22Rv1 (cell line): ENCODE data around the gene CSNK2B.
A peak's percentile ranks its signal among the peaks of the same experiment; 100 is the strongest.

Experiments used
- H3K27ac ChIP-seq: fragments of 450-650 bp; 2 replicates; pipeline ENCODE4 v1.5.1; 2017
- ZFX ChIP-seq: fragments of 450-650 bp; IDR thresholded peaks from 2 replicates; pipeline ENCODE4 v1.6.1; 2017; ENCODE audit warnings: antibody characterized with exemption, borderline replicate concordance
- TF ChIP-seq, protein P1 (sequence below): fragments of 450-650 bp; IDR thresholded peaks from 2 replicates; pipeline ENCODE4 v1.5.1; 2017; ENCODE audit warnings: mild to moderate bottlenecking

The CSNK2B gene

DNA sequence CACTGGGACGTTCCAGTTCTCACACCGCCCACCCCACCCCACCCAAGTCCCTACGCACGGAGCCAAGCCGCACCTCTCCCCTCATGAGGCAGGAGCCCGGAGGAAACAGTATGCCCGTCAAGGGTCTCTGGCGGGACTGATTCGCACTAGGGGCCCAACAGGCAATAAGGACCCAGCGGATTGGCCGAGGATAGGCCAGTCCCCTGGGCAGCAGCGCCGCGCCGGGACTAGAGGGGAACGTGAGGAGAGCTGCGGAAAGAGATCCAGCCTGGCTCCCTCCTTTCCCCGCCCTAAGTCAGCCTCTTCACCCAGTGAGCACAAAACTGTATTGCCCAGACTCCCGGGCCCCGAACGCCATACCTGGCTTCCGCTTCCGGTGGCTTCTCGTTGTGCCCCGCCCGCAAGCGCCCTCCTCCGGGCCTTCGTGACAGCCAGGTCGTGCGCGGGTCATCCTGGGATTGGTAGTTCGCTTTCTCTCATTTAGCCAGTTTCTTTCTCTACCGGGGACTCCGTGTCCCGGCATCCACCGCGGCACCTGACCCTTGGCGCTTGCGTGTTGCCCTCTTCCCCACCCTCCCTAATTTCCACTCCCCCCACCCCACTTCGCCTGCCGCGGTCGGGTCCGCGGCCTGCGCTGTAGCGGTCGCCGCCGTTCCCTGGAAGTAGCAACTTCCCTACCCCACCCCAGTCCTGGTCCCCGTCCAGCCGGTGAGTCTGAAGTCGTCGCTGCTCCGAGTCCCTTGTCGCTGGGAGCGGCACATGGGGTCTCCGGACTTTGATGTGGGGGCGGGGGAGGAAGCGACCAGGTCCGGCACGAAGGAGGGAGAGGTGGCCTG lies at the start of gene CSNK2B:
Gene CSNK2B (plus strand): TSS at position 580 of the 836 bp plus-strand sequence. CDS start 752 bp downstream, outside the sequence.
- peak within 1 kb of the TSS; percentile 99 for H3K27ac ChIP-seq
- no peak for TF ChIP-seq ZFX
- TF ChIP-seq, protein P1, sequence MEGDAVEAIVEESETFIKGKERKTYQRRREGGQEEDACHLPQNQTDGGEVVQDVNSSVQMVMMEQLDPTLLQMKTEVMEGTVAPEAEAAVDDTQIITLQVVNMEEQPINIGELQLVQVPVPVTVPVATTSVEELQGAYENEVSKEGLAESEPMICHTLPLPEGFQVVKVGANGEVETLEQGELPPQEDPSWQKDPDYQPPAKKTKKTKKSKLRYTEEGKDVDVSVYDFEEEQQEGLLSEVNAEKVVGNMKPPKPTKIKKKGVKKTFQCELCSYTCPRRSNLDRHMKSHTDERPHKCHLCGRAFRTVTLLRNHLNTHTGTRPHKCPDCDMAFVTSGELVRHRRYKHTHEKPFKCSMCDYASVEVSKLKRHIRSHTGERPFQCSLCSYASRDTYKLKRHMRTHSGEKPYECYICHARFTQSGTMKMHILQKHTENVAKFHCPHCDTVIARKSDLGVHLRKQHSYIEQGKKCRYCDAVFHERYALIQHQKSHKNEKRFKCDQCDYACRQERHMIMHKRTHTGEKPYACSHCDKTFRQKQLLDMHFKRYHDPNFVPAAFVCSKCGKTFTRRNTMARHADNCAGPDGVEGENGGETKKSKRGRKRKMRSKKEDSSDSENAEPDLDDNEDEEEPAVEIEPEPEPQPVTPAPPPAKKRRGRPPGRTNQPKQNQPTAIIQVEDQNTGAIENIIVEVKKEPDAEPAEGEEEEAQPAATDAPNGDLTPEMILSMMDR, result no peak

DNA sequence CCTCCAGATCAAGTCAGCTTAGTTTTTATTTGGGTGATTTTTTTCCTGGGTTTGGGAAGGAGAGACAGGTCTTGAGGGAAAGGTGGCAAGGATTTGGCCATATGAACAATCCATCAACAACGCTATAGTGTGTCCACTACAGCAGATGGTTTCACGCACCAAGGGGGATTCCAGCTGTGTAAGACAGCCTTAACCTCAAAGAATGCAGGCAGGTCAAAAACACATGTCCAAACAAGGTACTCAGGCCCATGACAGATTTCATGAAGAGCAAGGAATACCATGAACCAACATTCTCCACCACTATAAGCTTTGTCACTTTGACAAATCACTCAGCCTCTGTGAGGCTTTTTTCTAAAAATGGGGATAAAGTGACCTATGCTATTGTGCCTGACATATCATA lies 48.9 kb upstream of the CSNK2B start:
- no peak for TF ChIP-seq ZFX
- TF ChIP-seq, protein P1, result no peak
- H3K27ac ChIP-seq, result no peak overlapping the region

DNA sequence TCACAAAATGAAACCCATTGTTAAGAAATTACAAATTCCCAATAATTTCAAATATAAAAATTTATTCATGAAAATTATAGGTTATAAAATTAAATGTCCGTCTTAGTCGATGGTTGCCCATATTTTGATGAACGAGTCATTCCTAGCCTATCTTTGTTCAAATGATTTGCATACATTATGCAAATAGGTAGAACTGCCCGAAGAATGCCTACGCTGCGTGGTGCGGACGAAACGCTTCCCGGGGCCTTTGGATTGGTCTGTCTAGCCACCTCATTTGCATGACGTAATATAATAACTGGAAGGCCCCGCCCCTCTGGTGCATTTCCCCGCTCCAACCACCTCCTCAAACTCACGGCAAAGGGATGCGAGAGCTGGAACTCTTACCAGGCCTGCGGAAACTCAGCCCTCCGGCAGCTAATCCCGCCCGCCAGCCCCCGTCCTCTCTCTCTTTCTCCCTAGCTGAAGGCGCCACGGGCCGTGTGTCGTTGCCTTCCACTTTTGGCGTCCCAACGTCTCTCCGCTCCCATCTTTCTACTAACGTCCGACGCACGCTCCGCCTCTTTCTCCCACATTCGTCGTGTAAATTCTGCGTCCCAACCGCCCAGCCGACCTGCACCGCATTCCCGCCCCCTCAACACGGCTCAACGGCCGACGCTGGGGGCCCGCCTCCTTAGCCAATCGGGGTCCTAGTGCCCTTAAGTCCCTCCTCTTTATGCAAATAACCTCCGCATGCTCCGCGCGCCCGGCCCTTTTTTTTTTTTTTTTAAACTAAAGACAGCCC lies 45.9 kb upstream of the CSNK2B start:
- TF ChIP-seq, protein P1, result no peak
- no peak for TF ChIP-seq ZFX
- H3K27ac ChIP-seq, result peak overlapping the region; percentile 96

DNA sequence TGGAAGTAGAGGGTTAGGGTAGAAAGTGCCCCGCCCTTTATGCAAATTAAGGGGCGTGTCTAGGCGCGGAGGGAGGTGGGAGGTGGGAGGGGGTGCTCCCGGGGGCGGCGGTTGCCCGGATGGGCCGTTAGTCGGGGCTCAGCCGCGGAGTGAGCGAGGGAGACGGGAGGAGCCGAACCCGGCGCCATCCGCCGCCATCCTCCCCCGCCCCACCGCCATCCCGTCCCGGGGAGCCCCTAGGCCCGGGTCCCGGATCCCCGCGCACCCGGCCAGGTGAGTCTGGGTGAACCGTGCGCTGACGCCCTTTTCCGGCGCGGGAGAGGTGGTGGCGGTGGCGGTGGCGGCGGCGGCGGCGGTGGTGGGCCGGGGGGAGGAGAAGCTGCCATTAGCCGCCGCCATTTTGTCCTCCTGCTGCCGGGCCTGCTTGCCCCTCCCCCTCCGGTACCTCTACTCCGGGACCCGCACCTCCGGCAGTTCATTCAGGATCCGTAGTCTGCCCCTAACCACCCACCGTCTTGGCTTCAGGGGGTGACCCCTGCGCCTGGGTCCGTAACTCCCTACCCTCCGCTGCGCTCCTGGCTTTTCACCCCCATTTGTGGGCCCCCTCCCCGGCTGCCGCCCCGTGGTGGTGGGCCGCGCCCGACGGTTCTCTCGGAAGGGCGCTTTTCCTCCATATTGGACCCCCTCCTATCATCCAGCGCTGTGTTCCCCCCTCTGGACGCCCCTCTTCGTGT lies 45.1 kb upstream of the CSNK2B start, which contains the start of gene PRRC2A:
Gene PRRC2A (plus strand): TSS at position 130 of the 734 bp plus-strand sequence. CDS start 2,075 bp downstream, outside the sequence.
- TF ChIP-seq, protein P1, result no peak
- no peak for TF ChIP-seq ZFX
- H3K27ac ChIP-seq, result peak within 1 kb of the TSS; percentile 96

DNA sequence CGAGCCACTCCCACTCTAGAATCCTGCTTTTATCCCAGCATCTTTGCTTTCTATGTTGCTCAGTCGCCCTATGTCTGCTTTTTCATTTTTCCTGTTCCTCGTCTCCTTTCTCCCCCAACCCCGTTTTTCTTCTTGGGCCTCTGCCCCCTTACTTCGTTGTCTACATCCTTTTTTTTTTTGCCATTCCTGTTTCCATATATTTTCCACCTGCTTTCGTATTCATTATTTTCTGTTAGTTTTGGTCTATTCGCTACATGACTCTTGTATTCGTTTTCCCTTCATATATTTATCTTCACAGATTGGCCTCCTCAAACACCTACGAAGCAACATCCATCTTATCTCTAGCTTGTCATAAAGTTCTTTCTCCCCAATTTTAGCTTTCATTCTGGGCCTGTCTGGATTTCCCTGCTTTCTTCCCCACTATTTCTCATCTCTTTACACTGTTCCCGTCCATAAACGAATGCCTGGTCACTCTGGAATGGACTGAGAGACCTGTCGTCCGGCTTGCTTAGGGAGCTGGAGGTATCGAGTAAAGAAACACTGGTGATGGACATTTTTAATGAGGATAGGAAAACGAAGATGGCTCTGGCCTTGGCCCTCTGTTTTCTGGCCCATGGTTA lies 44.5 kb upstream of the CSNK2B start:
- peak overlapping the region; percentile 96 for H3K27ac ChIP-seq
- TF ChIP-seq ZFX, result no peak
- TF ChIP-seq, protein P1, result no peak

DNA sequence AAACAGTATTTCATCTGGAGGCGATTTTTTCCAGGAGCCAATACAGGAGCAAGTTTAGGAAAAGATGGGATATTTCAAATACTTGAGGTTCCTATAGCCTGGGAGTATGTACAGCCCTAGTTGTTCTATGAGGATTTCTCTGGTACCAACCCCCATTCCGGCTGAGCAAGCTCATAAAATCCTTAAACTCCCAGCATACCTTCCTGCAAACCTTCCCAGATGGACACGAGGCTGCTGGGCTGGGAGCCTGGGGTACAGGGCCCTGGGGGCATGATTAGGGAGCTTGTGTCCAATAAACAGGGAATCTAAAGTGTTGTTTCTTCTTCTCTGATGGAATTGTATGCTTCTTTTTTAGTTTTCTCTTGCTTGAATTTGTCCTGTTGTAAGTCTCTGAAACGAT lies 43.9 kb upstream of the CSNK2B start:
- peak overlapping the region; percentile 96 for H3K27ac ChIP-seq
- TF ChIP-seq ZFX, result no peak
- TF ChIP-seq, protein P1, result no peak
